HG03432 (cell line): ENCODE results near the gene PDE4B.
"Not testable (repeated sequence)": the region's sequence is repeated elsewhere in the genome, so short reads cannot be mapped to it uniquely, and the experiment has no call there.

Source experiments
- ATAC-seq: cut with Tn5 transposase; IDR thresholded peaks from one replicate; pipeline ENCODE4 v1.9.1; 2021; ENCODE audit warnings: mild to moderate bottlenecking, moderate library complexity; ENCODE audit not compliant: unreplicated experiment

The PDE4B gene

GRCh38 chr1:65990161-65990560 lies 197.5 kb downstream of the PDE4B start:
- ATAC-seq = no peak

- no peak for ATAC-seq
These were observed 199.0 kb downstream of the PDE4B start for GRCh38 chr1:65991694-65992093.

GRCh38 chr1:65992165-65992821 lies 199.6 kb downstream of the PDE4B start:
- no peak for ATAC-seq

- no peak for ATAC-seq
These were observed 200.2 kb downstream of the PDE4B start for GRCh38 chr1:65992831-65993271.

- ATAC-seq = no peak
These were observed 201.5 kb downstream of the PDE4B start for GRCh38 chr1:65994223-65994622.

- ATAC-seq = no peak
These were observed 202.6 kb downstream of the PDE4B start for GRCh38 chr1:65995336-65995735.

GRCh38 chr1:65995928-65996327 lies 203.2 kb downstream of the PDE4B start:
- ATAC-seq = no peak

- no peak for ATAC-seq
These were observed 205.0 kb downstream of the PDE4B start for GRCh38 chr1:65997693-65998092.

GRCh38 chr1:65998763-65999583 lies 206.3 kb downstream of the PDE4B start:
- no peak for ATAC-seq

- ATAC-seq = no peak
These were observed 207.4 kb downstream of the PDE4B start for GRCh38 chr1:66000033-66000637.

GRCh38 chr1:66003690-66004089 lies 211.0 kb downstream of the PDE4B start:
- no peak for ATAC-seq

GRCh38 chr1:66006534-66006933 lies 213.8 kb downstream of the PDE4B start:
- not testable (repeated sequence) for ATAC-seq

- ATAC-seq = no peak
These were observed 219.6 kb downstream of the PDE4B start for GRCh38 chr1:66012106-66012784.

GRCh38 chr1:66013371-66013770 lies 220.7 kb downstream of the PDE4B start:
- no peak for ATAC-seq

GRCh38 chr1:66022904-66023620 lies 230.4 kb downstream of the PDE4B start:
- no peak for ATAC-seq

GRCh38 chr1:66025188-66025587 lies 232.5 kb downstream of the PDE4B start:
- ATAC-seq = no peak

- ATAC-seq = no peak
These were observed 235.3 kb downstream of the PDE4B start for GRCh38 chr1:66028035-66028434.

- no peak for ATAC-seq
These were observed 241.1 kb downstream of the PDE4B start for GRCh38 chr1:66033781-66034180.

- no peak for ATAC-seq
These were observed 243.0 kb downstream of the PDE4B start for GRCh38 chr1:66035616-66036245.

GRCh38 chr1:66041654-66042053 lies 249.0 kb downstream of the PDE4B start:
- no peak for ATAC-seq
